HL-60/S4 (cell line): ENCODE data around the gene FBXW8.

Source experiments
- in situ Hi-C: fragments of 300-500 bp; cut with MboI; formaldehyde crosslinking; loops from 2 replicates; pipeline ENCODE4 v1.14.3; 2022; ENCODE audit warnings: low sequenced_read_pairs

FBXW8 gene

GRCh38 chr12:117035287-117035686, 124.5 kb downstream of the FBXW8 start:
- in situ Hi-C loops: no loop called here

GRCh38 chr12:117036046-117036445, 125.3 kb downstream of the FBXW8 start:
- in situ Hi-C loops: no loop called here

- in situ Hi-C loops: no loop called here
These were observed 125.8 kb downstream of the FBXW8 start for GRCh38 chr12:117036547-117036946.

GRCh38 chr12:117037289-117038022, 126.7 kb downstream of the FBXW8 start:
- in situ Hi-C loops: no loop called here

- in situ Hi-C loops: no loop called here
These were observed 127.4 kb downstream of the FBXW8 start for GRCh38 chr12:117038023-117038680.

GRCh38 chr12:117038919-117039318, 128.2 kb downstream of the FBXW8 start:
- in situ Hi-C loops: no loop called here

- in situ Hi-C loops: no loop called here
These were observed 129.2 kb downstream of the FBXW8 start for GRCh38 chr12:117039891-117040309.

GRCh38 chr12:117040496-117040895, 129.7 kb downstream of the FBXW8 start:
- in situ Hi-C loops: no loop called here

- in situ Hi-C loops: no loop called here
These were observed 131.0 kb downstream of the FBXW8 start for GRCh38 chr12:117041798-117042170.

GRCh38 chr12:117042171-117042842, 131.6 kb downstream of the FBXW8 start:
- in situ Hi-C loops: no loop called here

GRCh38 chr12:117042862-117043261, 132.1 kb downstream of the FBXW8 start:
- in situ Hi-C loops: no loop called here

GRCh38 chr12:117044311-117044710, 133.6 kb downstream of the FBXW8 start:
- in situ Hi-C loops: no loop called here

- in situ Hi-C loops: no loop called here
These were observed 134.0 kb downstream of the FBXW8 start for GRCh38 chr12:117044790-117045159.

GRCh38 chr12:117045160-117046010, 134.6 kb downstream of the FBXW8 start:
- in situ Hi-C loops: no loop called here

GRCh38 chr12:117046011-117046369, 135.2 kb downstream of the FBXW8 start:
- in situ Hi-C loops: no loop called here

GRCh38 chr12:117046425-117046824, 135.7 kb downstream of the FBXW8 start:
- in situ Hi-C loops: no loop called here

GRCh38 chr12:117046861-117047530, 136.2 kb downstream of the FBXW8 start:
- in situ Hi-C loops: no loop called here

GRCh38 chr12:117047810-117048584, 137.2 kb downstream of the FBXW8 start:
- in situ Hi-C loops: no loop called here

GRCh38 chr12:117048585-117048904, 137.8 kb downstream of the FBXW8 start:
- in situ Hi-C loops: no loop called here

- in situ Hi-C loops: no loop called here
These were observed 138.5 kb downstream of the FBXW8 start for GRCh38 chr12:117049295-117049694.
